Keratinocyte (primary cell): ENCODE data around the gene ANGEL2.

Experiments
- CTCF ChIP-seq, 3 experiments: IDR thresholded peaks in 1 of 3; conservative IDR thresholded peaks in 1 of 3; optimal IDR thresholded peaks in 1 of 3; 2 replicates in 2 of 3; 3 replicates in 1 of 3; pipeline versions ENCODE3 to v1.5.1; 2011; ENCODE audit warnings: low read length in 3 of 3, mild to moderate bottlenecking in 3 of 3, moderate library complexity in 2 of 3, control low read depth in 1 of 3, inconsistent platforms in 1 of 3; ENCODE audit not compliant: insufficient read depth in 2 of 3; ENCODE audit errors: extremely low read depth in 1 of 3
- EZH2 ChIP-seq: IDR thresholded peaks from one replicate; pipeline ENCODE4 v1.6.1; 2012; ENCODE audit warnings: inconsistent platforms, mild to moderate bottlenecking, low read length, moderate library complexity

- TF ChIP-seq CTCF (optimal IDR thresholded peaks at IDR 0.05 in 1 of 3, IDR thresholded peaks at IDR 0.05 in 1 of 3, conservative IDR thresholded peaks at IDR 0.05 in 1 of 3; ENCODE audit: extremely low read depth in 1 of 3, insufficient read depth in 2 of 3, low read length in 3 of 3) (no peak), EZH2 (no peak)
Observed at GRCh38 chr1:212974711-212975110, 41.0 kb downstream of the ANGEL2 start.
